ENCODE results near the gene PSMC3IP. TPM values are rescaled to one million over a fixed set of nuclear protein-coding genes. Genes with fewer than 3 reads are reported as not detected.
A peak's percentile ranks its signal among the peaks of the same experiment; 100 is the strongest.

The PSMC3IP gene
- total RNA-seq, 6 experiments from 2014 or later, result 7.3 to 18.2 (median 16.0) TPM

GRCh38 chr17:42537826-42538451 lies 39.6 kb downstream of the PSMC3IP start:
- no peak for TF ChIP-seq CTCF (IDR thresholded peaks at IDR 0.05)
- H3K27ac Mint-ChIP-seq, result peak overlapping the region; percentile 43; the same call in 1 of the 2 replicates
- H3K4me3 Mint-ChIP-seq, result peak overlapping the region; percentile 54
- peaks cover 19% of the 10 kb centered on the region for H3K4me1 Mint-ChIP-seq (ENCODE audit: low read depth)
- no peak for DNase-seq
- no peaks in the 10 kb centered on the region; the same call in 1 of the 2 replicates for H3K27me3 Mint-ChIP-seq (ENCODE audit: insufficient read depth)
- H3K9me3 Mint-ChIP-seq, result no peaks in the 10 kb centered on the region
- H3K36me3 Mint-ChIP-seq (ENCODE audit: low read depth), result peaks cover 21% of the 10 kb centered on the region

- Mint-ChIP-seq H3K27me3 (ENCODE audit: insufficient read depth) (no peaks in the 10 kb centered on the region; the same call in 1 of the 2 replicates), H3K36me3 (ENCODE audit: low read depth) (peaks cover 21% of the 10 kb centered on the region), H3K9me3 (no peaks in the 10 kb centered on the region), H3K4me3 (peak overlapping the region; percentile 91), H3K27ac (peak overlapping the region; percentile 80), H3K4me1 (ENCODE audit: low read depth) (peaks cover 19% of the 10 kb centered on the region)
- DNase-seq, result no peak
- no peak for TF ChIP-seq CTCF (IDR thresholded peaks at IDR 0.05)
Observed at GRCh38 chr17:42537156-42537805, 40.2 kb downstream of the PSMC3IP start.

- Mint-ChIP-seq H3K36me3 (ENCODE audit: low read depth) (peaks cover 21% of the 10 kb centered on the region), H3K27ac (peak overlapping the region; percentile 80), H3K4me3 (peak overlapping the region; percentile 91), H3K27me3 (ENCODE audit: insufficient read depth) (no peaks in the 10 kb centered on the region; the same call in 1 of the 2 replicates), H3K9me3 (no peaks in the 10 kb centered on the region), H3K4me1 (ENCODE audit: low read depth) (peaks cover 23% of the 10 kb centered on the region)
- no peak for TF ChIP-seq CTCF (IDR thresholded peaks at IDR 0.05)
- DNase-seq, result peak; percentile 64
Observed at GRCh38 chr17:42536372-42537155, 41.0 kb downstream of the PSMC3IP start.

GRCh38 chr17:42536048-42536371 lies 41.5 kb downstream of the PSMC3IP start, which contains the start of gene NAGLU:
Gene NAGLU, plus strand, starts transcription at chr17:42536241. Its CDS starts 32 bp downstream, at chr17:42536273.
- no peaks in the 10 kb centered on the region; the same call in 1 of the 2 replicates for H3K27me3 Mint-ChIP-seq (ENCODE audit: insufficient read depth)
- DNase-seq, result peak; percentile 78
- no peak for TF ChIP-seq CTCF (IDR thresholded peaks at IDR 0.05)
- H3K27ac Mint-ChIP-seq, result peak within 1 kb of the TSS; percentile 80
- peak within 1 kb of the TSS; percentile 91 for H3K4me3 Mint-ChIP-seq
- no peaks in the 10 kb centered on the region for H3K9me3 Mint-ChIP-seq
- H3K36me3 Mint-ChIP-seq (ENCODE audit: low read depth), result peaks cover 16% of the 10 kb centered on the region
- H3K4me1 Mint-ChIP-seq (ENCODE audit: low read depth), result peaks cover 26% of the 10 kb centered on the region

GRCh38 chr17:42535155-42536047 lies 42.1 kb downstream of the PSMC3IP start:
- Mint-ChIP-seq H3K36me3 (ENCODE audit: low read depth) (peaks cover 11% of the 10 kb centered on the region), H3K9me3 (no peaks in the 10 kb centered on the region), H3K4me1 (ENCODE audit: low read depth) (peaks cover 30% of the 10 kb centered on the region), H3K27ac (peak overlapping the region; percentile 79), H3K4me3 (peak overlapping the region; percentile 80), H3K27me3 (ENCODE audit: insufficient read depth) (no peaks in the 10 kb centered on the region; the same call in 1 of the 2 replicates)
- no peak; the same call in 1 of the 2 replicates for TF ChIP-seq CTCF (IDR thresholded peaks at IDR 0.05)
- no peak for DNase-seq

Measured in HFFc6 (cell line).